Activated gamma-delta T cell (primary cell): ENCODE results near the gene APP.
"Not testable (repeated sequence)": the region's sequence is repeated elsewhere in the genome, so short reads cannot be mapped to it uniquely, and the experiment has no call there.

ENCODE experiments used
- DNase-seq: peaks from one replicate; lab custom pipeline; 2025; lab: John Stamatoyannopoulos, UW

APP gene

GRCh38 chr21:26164311-26164710 is 6.3 kb downstream of the APP start:
- no peak for DNase-seq

- DNase-seq, result no peak
These were observed 8.5 kb downstream of the APP start for GRCh38 chr21:26162081-26162480.

GRCh38 chr21:26159869-26160268 is 10.7 kb downstream of the APP start:
- no peak for DNase-seq

GRCh38 chr21:26157801-26158200 is 12.8 kb downstream of the APP start:
- DNase-seq, result no peak

- DNase-seq, result no peak
These were observed 15.8 kb downstream of the APP start for GRCh38 chr21:26154753-26155152.

GRCh38 chr21:26153758-26154157 is 16.8 kb downstream of the APP start:
- no peak for DNase-seq

GRCh38 chr21:26148840-26149354 is 21.7 kb downstream of the APP start:
- no peak for DNase-seq

GRCh38 chr21:26148071-26148839 is 22.3 kb downstream of the APP start:
- no peak for DNase-seq

GRCh38 chr21:26147535-26147934 is 23.0 kb downstream of the APP start:
- no peak for DNase-seq

GRCh38 chr21:26146681-26147080 is 23.9 kb downstream of the APP start:
- DNase-seq, result no peak

- no peak for DNase-seq
These were observed 26.5 kb downstream of the APP start for GRCh38 chr21:26144031-26144430.

- DNase-seq, result no peak
These were observed 28.2 kb downstream of the APP start for GRCh38 chr21:26142363-26142762.

- no peak for DNase-seq
These were observed 29.6 kb downstream of the APP start for GRCh38 chr21:26140926-26141325.

GRCh38 chr21:26140164-26140579 is 30.4 kb downstream of the APP start:
- DNase-seq, result no peak

- no peak for DNase-seq
These were observed 31.8 kb downstream of the APP start for GRCh38 chr21:26138615-26139257.

GRCh38 chr21:26137379-26138060 is 33.0 kb downstream of the APP start:
- no peak for DNase-seq

- DNase-seq, result no peak
These were observed 33.9 kb downstream of the APP start for GRCh38 chr21:26136671-26137070.

GRCh38 chr21:26135520-26135919 is 35.0 kb downstream of the APP start:
- no peak for DNase-seq

GRCh38 chr21:26131554-26131953 is 39.0 kb downstream of the APP start:
- DNase-seq, result no peak

GRCh38 chr21:26131053-26131452 is 39.5 kb downstream of the APP start:
- DNase-seq, result not testable (repeated sequence)

GRCh38 chr21:26130249-26130881 is 40.2 kb downstream of the APP start:
- no peak for DNase-seq

GRCh38 chr21:26127918-26128317 is 42.7 kb downstream of the APP start:
- DNase-seq, result no peak
